SK-N-SH (cell line): Measurements from ENCODE around the gene CEP120. TPM values are rescaled to one million over a fixed set of nuclear protein-coding genes. Genes with fewer than 3 reads are reported as not detected.

Source experiments
- CTCF ChIA-PET: fragments of 300-600, 350-600 bp; formaldehyde crosslinking; extraction: SDS; loops from one replicate; lab custom pipeline; 2021; lab: Yijun Ruan, JAX
- POLR2A ChIA-PET: fragments of 350-600 bp; sonication (Branson Sonifier 250); formaldehyde crosslinking; extraction: SDS; loops from one replicate; lab custom pipeline; 2020; ENCODE audit warnings: antibody characterized with exemption, inconsistent platforms; lab: Yijun Ruan, JAX
- DNase-seq: peaks from one replicate; pipeline ENCODE4 v3.0.0; 2012
- H2AFZ ChIP-seq: fragments of 200-600 bp; sonication (generic); 2 replicates; pipeline ENCODE4 v1.8.1; 2016; ENCODE audit warnings: antibody characterized with exemption, mild to moderate bottlenecking, low read depth
- H3F3A ChIP-seq: fragments of 200-600 bp; sonication (generic); replicated peaks from 2 replicates; pipeline ENCODE3; 2016; ENCODE audit warnings: antibody characterized with exemption, mild to moderate bottlenecking; ENCODE audit not compliant: insufficient read depth
- H3K27ac ChIP-seq, 2 experiments: fragments of 200-500 bp in 1 of 2; fragments of 200-600 bp in 1 of 2; sonication (Bioruptor generic) in 1 of 2; sonication (generic), shearing (Covaris generic) in 1 of 2; 2 replicates each; pipeline versions ENCODE4 v1.5.1 to v1.6.1; 2014 to 2016; ENCODE audit warnings: low read depth in 2 of 2, inconsistent platforms in 1 of 2, low read length in 1 of 2, mild to moderate bottlenecking in 1 of 2, mixed read lengths in 1 of 2
- H3K27me3 ChIP-seq: fragments of 200-600 bp; sonication (generic), shearing (Covaris generic); 2 replicates; pipeline ENCODE4 v1.6.1; 2016; ENCODE audit warnings: mixed run types; ENCODE audit not compliant: insufficient read depth
- H3K36me3 ChIP-seq, 2 experiments: fragments of 200-500 bp in 1 of 2; fragments of 200-600 bp in 1 of 2; sonication (Bioruptor generic) in 1 of 2; sonication (generic) in 1 of 2; replicated peaks in 1 of 2; 2 replicates each; pipeline versions ENCODE3 to v1.5.1; 2014 to 2016; ENCODE audit warnings: low read length in 1 of 2, mild to moderate bottlenecking in 1 of 2; ENCODE audit not compliant: insufficient read depth in 2 of 2, control insufficient read depth in 1 of 2
- H3K4me1 ChIP-seq, 2 experiments: fragments of 200-500 bp in 1 of 2; fragments of 200-600 bp in 1 of 2; sonication (Bioruptor generic) in 1 of 2; sonication (generic), shearing (Covaris generic) in 1 of 2; 2 replicates each; pipeline versions ENCODE4 v1.5.1 to v1.6.1; 2014 to 2016; ENCODE audit warnings: low read depth in 1 of 2, low read length in 1 of 2, mixed run types in 1 of 2; ENCODE audit not compliant: insufficient read depth in 2 of 2, control insufficient read depth in 1 of 2
- H3K4me2 ChIP-seq: fragments of 200-600 bp; sonication (generic), shearing (Covaris generic); 2 replicates; pipeline ENCODE4 v1.6.1; 2017; ENCODE audit warnings: mixed run types
- H3K4me3 ChIP-seq, 2 experiments: fragments of 200-500 bp in 1 of 2; fragments of 200-600 bp in 1 of 2; sonication (Bioruptor generic) in 1 of 2; sonication (generic), shearing (Covaris generic) in 1 of 2; 2 replicates each; pipeline versions ENCODE4 v1.5.1 to v1.8.1; 2014 to 2016; ENCODE audit warnings: low read depth in 2 of 2, inconsistent platforms in 1 of 2, low read length in 1 of 2, mild to moderate bottlenecking in 1 of 2, mixed read lengths in 1 of 2, moderate library complexity in 1 of 2
- H3K79me2 ChIP-seq: fragments of 200-600 bp; sonication (generic); 2 replicates; pipeline ENCODE4 v1.8.1; 2017; ENCODE audit warnings: mild to moderate bottlenecking; ENCODE audit not compliant: insufficient read depth
- H3K9ac ChIP-seq: fragments of 200-600 bp; sonication (generic); 2 replicates; pipeline ENCODE4 v1.6.1; 2017; ENCODE audit warnings: mixed run types
- H3K9me2 ChIP-seq: fragments of 200-600 bp; sonication (generic); 2 replicates; pipeline ENCODE4 v1.6.1; 2017; ENCODE audit warnings: mixed run types
- H3K9me3 ChIP-seq: fragments of 200-600 bp; sonication (generic); 2 replicates; pipeline ENCODE4 v1.6.1; 2017; ENCODE audit warnings: mixed run types, mild to moderate bottlenecking, moderate library complexity
- H4K20me1 ChIP-seq: fragments of 200-600 bp; sonication (generic); 2 replicates; pipeline ENCODE4 v1.6.1; 2017; ENCODE audit warnings: mild to moderate bottlenecking, mixed run types; ENCODE audit not compliant: insufficient read depth
- FOXJ3 ChIP-seq: sonication (generic); formaldehyde crosslinking; IDR thresholded peaks from 2 replicates; pipeline ENCODE4 v1.5.1; 2020; ENCODE audit warnings: mild to moderate bottlenecking, missing genetic modification reagents
- GABPA ChIP-seq: IDR thresholded peaks from 2 replicates; pipeline ENCODE4 v1.4.0; 2012; ENCODE audit warnings: low read depth, mild to moderate bottlenecking
- GATA2 ChIP-seq: sonication (generic); formaldehyde crosslinking; IDR thresholded peaks from 2 replicates; pipeline ENCODE4 v1.5.0; 2020; ENCODE audit warnings: mild to moderate bottlenecking, missing genetic modification reagents
- MXI1 ChIP-seq: IDR thresholded peaks from 2 replicates; pipeline ENCODE4 v1.6.1; 2012; ENCODE audit warnings: mild to moderate bottlenecking, low read depth, low read length, improper control_type of control experiment
- NFIC ChIP-seq: IDR thresholded peaks from 2 replicates; pipeline ENCODE4 v1.4.0; 2012; ENCODE audit warnings: borderline replicate concordance
- NRF1 ChIP-seq: IDR thresholded peaks from 2 replicates; pipeline ENCODE4 v1.6.1; 2012; ENCODE audit warnings: low read depth, mild to moderate bottlenecking, low read length
- PBX3 ChIP-seq: IDR thresholded peaks from 2 replicates; pipeline ENCODE4; 2012
- POLR2AphosphoS5 ChIP-seq: IDR thresholded peaks from 2 replicates; pipeline ENCODE4 v1.6.1; 2012; ENCODE audit warnings: low read depth, low read length
- RAD21 ChIP-seq: IDR thresholded peaks from 2 replicates; pipeline ENCODE4 v1.6.1; 2012; ENCODE audit warnings: mild to moderate bottlenecking, low read length
- RFX5 ChIP-seq: IDR thresholded peaks from 2 replicates; pipeline ENCODE4 v1.6.1; 2012; ENCODE audit warnings: mild to moderate bottlenecking, improper control_type of control experiment, low read length
- RXRA ChIP-seq: IDR thresholded peaks from 2 replicates; pipeline ENCODE4 v1.4.0; 2012; ENCODE audit warnings: low read depth, mild to moderate bottlenecking, borderline replicate concordance
- SMC3 ChIP-seq: IDR thresholded peaks from 2 replicates; pipeline ENCODE4 v1.6.1; 2012; ENCODE audit warnings: low read depth, low read length, improper control_type of control experiment
- TCF12 ChIP-seq: IDR thresholded peaks from 2 replicates; pipeline ENCODE4 v1.4.0; 2012
- USF1 ChIP-seq: IDR thresholded peaks from 2 replicates; pipeline ENCODE4 v1.4.0; 2012; ENCODE audit warnings: low read depth, borderline replicate concordance
- WGBS: methylation state at CpG from one replicate; pipeline ENCODE4 v1.1.6; 2017; ENCODE audit warnings: low lambda C conversion rate; 5-methylcytosine and 5-hydroxymethylcytosine counted together
- polyA plus RNA-seq, 3 experiments: library from polyadenylated mRNA; depleted of rRNA; stranded (reverse); fragments of >200 nt; gene quantifications; 2 replicates each; pipeline ENCODE4 v1.2.3, GENCODE V29; 2012
- TF ChIP-seq, protein P1 (sequence below): fragments of 150-350 bp; IDR thresholded peaks from 2 replicates; pipeline ENCODE4 v1.6.1; 2016; ENCODE audit warnings: mild to moderate bottlenecking, low read depth, low read length
- TF ChIP-seq, protein P2 (sequence below): fragments of 150-350 bp; IDR thresholded peaks from 2 replicates; pipeline ENCODE4 v1.6.1; 2017; ENCODE audit warnings: antibody characterized with exemption, low read length, low read depth, borderline replicate concordance

The CEP120 gene
- polyA plus RNA-seq, 1 of the 3 experiments (the other 2 are of a cell fraction): 5.0 TPM

DNA sequence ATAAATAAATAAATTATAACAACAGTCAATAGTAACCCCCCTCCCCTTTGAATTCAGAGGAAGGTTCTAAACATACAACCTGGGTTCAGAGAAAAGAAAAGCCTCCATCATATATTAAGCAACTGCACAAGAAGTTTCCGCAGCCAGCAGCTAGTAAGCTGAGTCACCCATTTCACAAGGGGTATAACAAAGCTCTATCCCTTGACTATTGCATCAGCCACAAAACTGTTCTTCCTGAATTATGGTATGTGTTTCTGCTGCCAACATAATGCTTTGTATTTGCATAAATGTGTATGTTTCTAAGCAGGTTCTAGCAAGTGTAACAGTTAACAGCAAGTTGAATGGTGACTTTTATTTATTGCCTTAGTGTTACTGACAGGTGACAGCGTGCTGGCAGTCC is 6.8 kb upstream of the CEP120 start:
- no peaks in the 10 kb centered on the region for H3K9me2 ChIP-seq
- no peaks in the 10 kb centered on the region for H4K20me1 ChIP-seq
- DNase-seq: no peak
- H3K4me1 ChIP-seq: peaks cover 0 to 5% of the 10 kb centered on the region in 2 experiments; a peak in 1 of 4 replicates
- H3K9me3 ChIP-seq: no peaks in the 10 kb centered on the region
- no peak overlapping the region for H3K4me2 ChIP-seq
- H3K36me3 ChIP-seq: no peaks in the 10 kb centered on the region
- no peaks in the 10 kb centered on the region for H3K27me3 ChIP-seq
- ChIA-PET CTCF (no interaction called here), POLR2A (no interaction called here)
- H3K9ac ChIP-seq: no peak overlapping the region
- H3F3A ChIP-seq: no peaks in the 10 kb centered on the region
- H3K79me2 ChIP-seq: no peaks in the 10 kb centered on the region
- no peak overlapping the region for H3K4me3 ChIP-seq
- TF ChIP-seq NFIC: no peak
- no peak for TF ChIP-seq FOXJ3 (CRISPR knock-in tag)
- no peak for TF ChIP-seq PBX3
- TF ChIP-seq USF1: no peak
- no peak for TF ChIP-seq GABPA
- TF ChIP-seq RFX5: no peak
- WGBS: 82% methylated on average over 2 of the region's 2 CpGs
- H3K27ac ChIP-seq: no peak overlapping the region
- H2AFZ ChIP-seq: 0 out of 2 replicates have a peak overlapping the region, but pooled peaks have one; percentile 49

- no peak overlapping the region for H3K27ac ChIP-seq
- ChIA-PET CTCF (no interaction called here), POLR2A (no interaction called here)
- no peaks in the 10 kb centered on the region for H3K36me3 ChIP-seq
- H3K27me3 ChIP-seq: no peaks in the 10 kb centered on the region
- no peak overlapping the region for H3K4me3 ChIP-seq
- H4K20me1 ChIP-seq: no peaks in the 10 kb centered on the region
- H3K79me2 ChIP-seq: no peaks in the 10 kb centered on the region
- H3K4me2 ChIP-seq: no peak overlapping the region
- H3F3A ChIP-seq: no peaks in the 10 kb centered on the region
- WGBS: 89% methylated on average over 3 of the region's 3 CpGs
- DNase-seq: no peak
- no peaks in the 10 kb centered on the region for H3K9me3 ChIP-seq
- no peaks in the 10 kb centered on the region for H3K9me2 ChIP-seq
- peaks cover 0 to 5% of the 10 kb centered on the region in 2 experiments; a peak in 1 of 4 replicates for H3K4me1 ChIP-seq
- no peak overlapping the region for H3K9ac ChIP-seq
- H2AFZ ChIP-seq: 0 out of 2 replicates have a peak overlapping the region, but pooled peaks have one; percentile 49
- no peak for TF ChIP-seq TCF12
- no peak for TF ChIP-seq NRF1
- TF ChIP-seq RXRA: no peak
- no peak for TF ChIP-seq SMC3
- TF ChIP-seq RAD21: no peak
- no peak for TF ChIP-seq GATA2
- no peak for TF ChIP-seq MXI1
- TF ChIP-seq, protein P1, sequence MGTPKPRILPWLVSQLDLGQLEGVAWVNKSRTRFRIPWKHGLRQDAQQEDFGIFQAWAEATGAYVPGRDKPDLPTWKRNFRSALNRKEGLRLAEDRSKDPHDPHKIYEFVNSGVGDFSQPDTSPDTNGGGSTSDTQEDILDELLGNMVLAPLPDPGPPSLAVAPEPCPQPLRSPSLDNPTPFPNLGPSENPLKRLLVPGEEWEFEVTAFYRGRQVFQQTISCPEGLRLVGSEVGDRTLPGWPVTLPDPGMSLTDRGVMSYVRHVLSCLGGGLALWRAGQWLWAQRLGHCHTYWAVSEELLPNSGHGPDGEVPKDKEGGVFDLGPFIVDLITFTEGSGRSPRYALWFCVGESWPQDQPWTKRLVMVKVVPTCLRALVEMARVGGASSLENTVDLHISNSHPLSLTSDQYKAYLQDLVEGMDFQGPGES: no peak
- TF ChIP-seq, protein P2, sequence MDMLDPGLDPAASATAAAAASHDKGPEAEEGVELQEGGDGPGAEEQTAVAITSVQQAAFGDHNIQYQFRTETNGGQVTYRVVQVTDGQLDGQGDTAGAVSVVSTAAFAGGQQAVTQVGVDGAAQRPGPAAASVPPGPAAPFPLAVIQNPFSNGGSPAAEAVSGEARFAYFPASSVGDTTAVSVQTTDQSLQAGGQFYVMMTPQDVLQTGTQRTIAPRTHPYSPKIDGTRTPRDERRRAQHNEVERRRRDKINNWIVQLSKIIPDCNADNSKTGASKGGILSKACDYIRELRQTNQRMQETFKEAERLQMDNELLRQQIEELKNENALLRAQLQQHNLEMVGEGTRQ: no peak
- no peak for TF ChIP-seq POLR2AphosphoS5
These were observed 6.2 kb upstream of the CEP120 start for GRCh38 chr5:123429221-123429954.
